COLO668 (cell line): ENCODE results near the gene DUSP23.
A peak's percentile ranks its signal among the peaks of the same experiment; 100 is the strongest.

Source experiments
- DNase-seq: peaks from one replicate; lab custom pipeline; 2025; ENCODE audit not compliant: unreplicated experiment; lab: John Stamatoyannopoulos, UW

DUSP23 gene

GRCh38 chr1:159780583-159781582 lies at the start of gene DUSP23:
DUSP23 (plus strand) TSS chr1:159780962; CDS start chr1:159781101, 139 bp downstream.
- DNase-seq = peak; percentile 98

GRCh38 chr1:159737238-159737916 lies 43.4 kb upstream of the DUSP23 start:
- DNase-seq = no peak

- no peak for DNase-seq
These were observed 36.9 kb upstream of the DUSP23 start for GRCh38 chr1:159743651-159744410.

DNA sequence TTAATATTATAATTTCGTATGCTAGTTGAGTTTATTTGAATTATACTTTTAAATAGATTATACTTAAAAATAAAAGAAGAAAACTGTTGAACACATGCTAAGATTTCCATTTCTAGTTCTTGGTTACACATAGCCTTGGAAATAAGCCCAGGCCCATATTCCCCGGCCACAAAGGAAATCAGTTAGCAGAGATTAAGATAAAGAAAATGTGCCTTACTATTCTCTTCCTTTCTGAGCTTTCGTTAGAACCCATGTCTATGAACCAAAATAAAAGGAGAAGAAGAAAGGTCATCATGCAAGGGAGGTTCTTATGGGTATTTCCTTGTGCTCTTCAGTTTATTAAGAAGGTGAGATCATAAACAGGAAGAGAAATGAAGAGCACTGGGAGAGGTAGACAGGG lies 34.1 kb upstream of the DUSP23 start:
- DNase-seq = no peak

DNA sequence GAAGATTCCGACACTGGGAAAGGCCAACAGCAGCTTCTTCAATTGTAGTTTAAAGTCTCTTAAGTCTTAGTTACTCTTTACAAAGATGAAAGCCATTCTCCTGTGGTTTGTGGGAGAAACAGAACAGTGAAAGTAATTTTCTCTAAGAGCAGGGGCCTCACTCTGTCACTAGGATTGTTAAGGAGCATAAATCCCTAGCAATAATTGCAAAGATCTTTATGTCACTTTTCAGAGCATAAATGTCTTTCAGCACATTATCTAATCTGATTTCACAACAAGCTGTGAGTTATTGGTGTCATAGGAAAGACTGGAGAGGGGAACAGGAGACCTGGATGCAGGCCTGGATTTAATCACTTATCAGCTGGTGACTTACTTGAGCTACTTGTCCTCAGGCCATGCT lies 32.4 kb upstream of the DUSP23 start:
- DNase-seq = no peak

DNA sequence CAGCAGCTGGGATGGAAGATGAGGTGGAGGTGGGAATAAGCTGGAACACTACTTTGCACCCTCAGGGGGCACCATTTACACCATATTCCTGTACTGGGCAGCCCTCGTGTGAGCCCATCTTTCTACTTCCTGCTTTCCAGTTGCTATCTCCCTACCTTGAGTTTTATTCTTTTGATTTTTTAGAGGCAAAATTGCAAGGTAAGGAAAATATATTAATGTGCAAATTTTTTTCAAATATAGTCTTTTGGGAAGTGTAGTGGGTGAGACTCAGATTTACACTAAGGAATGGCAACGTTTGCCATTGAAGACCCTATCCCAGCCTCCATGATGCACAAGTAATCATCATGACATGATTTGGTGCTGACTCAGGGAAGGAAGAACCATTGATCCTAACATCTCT lies 31.1 kb upstream of the DUSP23 start:
- no peak for DNase-seq

GRCh38 chr1:159750621-159751020 lies 30.1 kb upstream of the DUSP23 start:
- DNase-seq = no peak

- no peak for DNase-seq
These were observed 29.7 kb upstream of the DUSP23 start for GRCh38 chr1:159751031-159751430.

- no peak for DNase-seq
These were observed 28.6 kb upstream of the DUSP23 start for GRCh38 chr1:159752135-159752580.

DNA sequence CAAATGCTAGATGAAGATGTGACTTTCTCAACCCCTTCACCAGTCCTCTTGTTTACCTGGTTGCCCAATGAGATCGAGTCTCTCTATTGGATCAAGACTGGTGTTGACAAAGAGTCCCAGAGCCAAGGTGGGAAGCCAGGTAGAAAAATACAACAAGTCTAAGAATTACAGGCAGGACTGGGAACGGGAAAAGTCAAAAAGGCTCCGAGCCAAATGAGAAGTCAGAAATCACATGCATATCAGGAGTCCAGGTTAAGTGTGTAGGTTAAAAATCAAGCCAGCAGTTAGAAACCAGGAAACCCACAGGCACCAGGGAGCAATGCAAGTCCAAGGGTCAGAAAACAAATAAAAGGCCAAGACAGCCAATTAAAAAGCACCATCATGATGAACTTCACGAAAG lies 27.4 kb upstream of the DUSP23 start:
- DNase-seq = no peak

GRCh38 chr1:159755451-159756007 lies 25.2 kb upstream of the DUSP23 start:
- DNase-seq = no peak

GRCh38 chr1:159756397-159756796 lies 24.4 kb upstream of the DUSP23 start:
- no peak for DNase-seq

GRCh38 chr1:159763686-159764085 lies 17.1 kb upstream of the DUSP23 start:
- DNase-seq = no peak

GRCh38 chr1:159765806-159766205 lies 15.0 kb upstream of the DUSP23 start:
- no peak for DNase-seq

- no peak for DNase-seq
These were observed 9.5 kb upstream of the DUSP23 start for GRCh38 chr1:159771127-159771895.

DNA sequence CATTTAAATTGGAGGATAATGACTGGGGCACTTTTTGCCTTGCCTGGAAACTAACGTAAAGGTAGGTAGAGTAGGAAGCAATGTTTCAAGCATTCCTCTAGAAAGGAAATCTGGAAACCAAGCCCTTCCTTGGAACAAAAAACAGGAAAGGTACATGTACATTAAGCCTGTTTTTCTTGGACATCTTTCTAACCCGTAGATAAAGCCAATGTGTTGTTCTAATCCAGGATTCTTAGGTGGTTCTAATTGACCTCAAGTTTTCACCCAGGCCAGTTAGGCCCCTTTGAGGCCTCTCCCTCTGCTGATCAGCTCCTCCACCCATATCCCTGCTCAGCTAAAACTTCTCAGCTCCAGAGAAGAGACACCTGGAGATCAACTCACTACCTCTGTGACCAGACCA lies 6.3 kb upstream of the DUSP23 start:
- DNase-seq = no peak

DNA sequence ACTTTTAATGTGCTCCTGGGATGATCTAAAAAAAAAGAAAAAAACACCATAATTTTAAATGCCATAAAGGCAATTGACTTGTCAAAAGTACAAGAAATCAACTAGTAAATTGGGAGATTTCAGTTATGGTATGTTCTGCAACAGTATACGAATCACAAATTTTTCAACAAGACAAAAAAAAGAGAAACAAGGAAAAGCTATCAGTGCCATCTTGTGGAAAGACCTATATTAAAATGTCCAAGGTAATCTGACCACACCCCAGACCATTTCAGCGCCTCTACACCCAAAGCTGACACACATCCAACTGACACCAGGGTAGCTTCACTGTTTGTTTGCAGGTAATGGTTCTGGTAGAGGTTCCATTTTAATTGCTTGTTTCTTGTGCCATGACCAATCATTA lies 5.0 kb upstream of the DUSP23 start:
- DNase-seq = no peak

- DNase-seq = no peak
These were observed 2.5 kb upstream of the DUSP23 start for GRCh38 chr1:159778266-159778665.

DNA sequence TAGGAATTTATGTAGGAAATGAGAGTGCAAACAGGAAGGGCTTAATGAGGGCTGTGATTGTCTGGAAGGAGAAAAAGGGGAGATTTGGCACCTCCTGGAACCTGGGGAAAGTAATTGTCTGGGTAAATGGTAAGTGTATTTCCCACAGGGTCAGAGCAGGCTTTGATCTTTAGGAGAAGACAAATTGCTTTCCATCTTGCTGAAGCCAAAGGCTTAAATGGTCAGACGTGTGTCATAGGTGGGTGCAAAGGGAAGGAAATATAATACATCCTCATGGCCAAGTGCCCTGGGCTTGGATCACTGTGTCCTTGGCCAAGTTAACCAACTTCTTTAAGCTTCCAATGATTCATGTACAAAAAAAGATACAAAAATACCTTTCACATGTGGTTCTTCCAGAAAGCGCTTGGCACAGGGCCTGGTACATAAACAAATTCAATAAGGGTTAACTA lies 1.3 kb upstream of the DUSP23 start:
- DNase-seq = no peak

- no peak for DNase-seq
These were observed 1.2 kb downstream of the DUSP23 start for GRCh38 chr1:159781992-159782391.
